GM19467 (cell line): ENCODE results near the gene ING2.

ENCODE experiments used
- ATAC-seq: cut with Tn5 transposase; IDR thresholded peaks from one replicate; pipeline ENCODE4 v1.9.1; 2021; ENCODE audit warnings: mild to moderate bottlenecking, moderate library complexity; ENCODE audit not compliant: unreplicated experiment

The ING2 gene

DNA sequence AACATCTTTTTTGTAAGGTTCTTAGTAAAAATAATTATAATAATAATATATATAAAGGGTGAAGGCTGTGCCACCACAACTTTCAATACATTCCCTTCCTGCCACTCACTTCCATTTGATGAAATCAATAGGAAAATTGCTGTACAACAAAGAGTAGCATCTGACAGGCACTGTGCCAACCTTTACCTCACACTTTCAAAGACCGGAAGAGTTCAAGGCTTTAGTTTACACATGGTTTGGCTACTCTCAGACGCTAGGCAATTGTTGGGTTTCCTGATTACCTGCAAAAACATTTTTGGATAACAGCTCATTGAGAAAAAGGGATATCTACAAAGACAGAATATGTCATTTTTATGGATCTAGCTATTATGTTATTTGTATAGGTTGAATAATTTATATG lies 5.5 kb upstream of the ING2 start:
- ATAC-seq, result no peak

DNA sequence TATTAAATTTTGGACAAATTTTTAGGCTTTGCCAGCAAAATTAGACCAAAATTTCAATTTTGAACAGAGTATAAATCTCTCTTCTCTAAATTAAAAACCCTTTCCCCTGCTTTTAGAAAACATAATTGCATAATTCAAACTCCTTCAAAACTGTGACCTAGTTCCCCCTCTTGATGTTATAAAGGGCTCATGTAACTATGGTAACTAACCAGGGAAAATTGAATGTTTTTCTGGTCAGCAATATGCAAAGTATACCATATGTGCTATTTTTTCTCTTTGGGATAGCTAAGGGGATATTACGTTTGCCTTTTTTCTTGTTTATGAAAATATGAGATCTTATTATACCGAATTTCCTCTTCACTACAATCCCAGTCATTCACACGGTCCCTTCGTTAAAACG lies 5.1 kb upstream of the ING2 start:
- no peak for ATAC-seq

DNA sequence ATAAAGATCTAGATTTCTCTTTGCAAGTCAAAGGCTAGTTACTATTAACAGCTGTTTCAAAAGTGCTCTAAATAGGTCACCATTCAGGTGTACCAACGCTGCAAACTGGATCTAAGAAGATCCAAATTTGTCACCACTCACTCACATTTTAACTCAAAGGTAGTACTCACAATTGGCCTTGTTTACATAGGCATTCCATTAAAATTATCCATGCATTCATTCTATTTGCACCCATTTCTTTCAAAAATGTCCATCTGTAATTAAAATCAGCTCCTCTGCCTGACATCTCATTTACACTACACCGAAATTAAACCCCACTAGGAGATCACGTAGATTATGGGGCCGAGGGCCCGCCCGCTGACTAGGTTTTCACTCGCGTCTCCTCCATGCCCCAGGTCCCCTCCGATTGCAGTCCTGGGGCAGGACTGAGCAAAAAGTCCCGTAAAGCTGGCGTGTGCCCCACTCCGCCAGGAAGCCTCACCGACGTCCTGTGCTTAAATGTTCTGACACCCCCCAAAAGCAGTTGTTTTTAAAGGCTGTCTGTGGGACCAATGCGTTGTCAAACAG lies 1.3 kb upstream of the ING2 start:
- ATAC-seq, result peak; percentile 0

DNA sequence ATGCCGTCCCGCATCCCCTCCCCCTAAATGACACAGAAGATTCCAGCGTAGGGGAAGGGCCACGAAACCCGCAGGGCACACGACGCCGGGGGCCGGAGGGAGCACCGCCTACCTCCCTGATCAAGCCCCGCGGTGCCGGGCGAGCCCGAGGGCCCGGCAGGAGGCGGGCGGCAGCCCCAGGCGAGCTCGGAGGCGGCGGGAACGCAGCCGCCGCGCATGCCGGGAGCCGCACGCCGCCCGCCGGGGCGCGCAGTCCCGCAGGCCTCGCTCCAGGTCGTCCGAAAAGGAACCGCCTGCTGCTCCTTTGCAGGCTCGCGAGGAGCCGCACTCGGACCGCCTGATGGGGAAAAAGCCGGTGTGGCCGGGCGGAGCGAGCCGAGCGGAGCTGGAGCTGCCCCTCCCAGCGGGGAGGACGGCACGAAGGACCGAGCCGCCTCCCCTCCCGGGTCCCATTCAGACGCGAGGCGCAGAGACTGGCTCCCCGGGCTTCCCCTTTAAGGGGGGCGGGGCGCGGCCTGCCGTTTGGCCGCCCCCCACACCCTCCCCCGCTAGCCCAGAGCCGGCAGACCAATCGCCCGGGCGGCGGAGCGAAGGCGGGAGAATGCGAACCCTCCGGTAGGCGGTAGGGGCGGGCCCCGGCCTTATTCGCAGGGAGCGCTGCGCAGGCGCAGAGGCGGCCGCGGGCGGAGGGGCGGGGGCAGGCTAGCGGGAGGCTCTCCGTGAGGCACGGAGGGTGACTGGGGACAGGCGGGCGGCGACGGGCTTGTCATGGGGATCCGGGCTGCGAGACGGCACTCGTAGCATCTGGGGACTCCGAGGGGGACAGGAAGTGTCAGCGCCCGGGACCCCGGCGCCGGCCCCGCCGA lies 561 bp upstream of the ING2 start:
- ATAC-seq, result peak; percentile 63

DNA sequence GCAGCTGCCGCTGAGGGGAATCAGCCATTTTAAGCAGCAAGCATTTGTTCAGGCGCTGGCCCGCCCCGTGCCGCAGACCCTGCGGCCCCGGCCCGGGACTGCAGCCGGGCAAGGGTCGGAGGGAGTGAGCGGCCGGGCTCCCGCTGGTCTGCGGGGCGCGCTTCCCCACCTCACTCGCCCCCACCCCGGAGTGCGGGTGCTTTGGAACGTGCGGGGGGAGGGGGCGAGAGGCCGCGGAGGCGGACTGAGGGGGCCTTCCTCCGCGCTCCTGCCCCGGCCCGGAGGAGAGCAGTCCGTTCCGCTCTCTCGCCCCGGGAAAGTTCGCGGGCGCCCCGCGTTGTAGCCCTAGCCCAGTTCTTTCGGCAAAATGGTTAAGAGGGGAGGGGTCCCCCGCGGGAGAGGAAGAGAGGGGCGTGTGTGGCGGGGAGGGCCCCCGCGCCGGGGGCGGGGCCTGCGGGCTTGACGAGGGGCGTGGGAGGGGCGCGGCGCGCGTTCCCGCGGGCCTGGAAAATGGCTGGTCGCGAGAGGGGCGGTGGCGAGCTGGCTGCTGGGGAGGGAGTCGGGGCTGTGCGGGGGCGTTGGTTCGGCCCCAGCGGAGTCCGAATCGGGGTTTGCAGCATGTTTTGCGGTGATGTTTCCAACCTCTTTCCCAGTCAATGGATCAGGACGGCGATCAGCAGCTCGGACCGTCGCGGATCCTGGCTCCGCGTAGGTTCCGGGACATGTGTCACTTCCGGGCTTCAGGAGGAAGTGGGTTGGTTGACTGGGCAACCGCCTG lies 942 bp downstream of the ING2 start:
- peak; percentile 45 for ATAC-seq

DNA sequence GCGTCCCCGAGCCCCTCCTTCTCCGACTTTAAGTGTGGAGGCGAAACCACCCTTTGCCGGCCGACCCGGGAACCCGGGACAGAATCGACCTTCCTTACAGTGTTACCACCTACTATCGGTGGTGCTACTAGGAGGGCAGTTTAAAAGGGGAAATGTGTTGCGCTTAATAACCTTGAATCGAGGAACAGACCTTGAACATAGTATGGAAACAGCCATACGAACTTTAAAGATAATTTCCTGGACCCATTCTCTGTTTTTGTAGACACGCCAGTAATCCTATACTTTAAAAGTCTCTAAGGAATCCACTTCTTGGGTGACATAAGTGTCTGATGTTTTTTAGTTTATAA lies 1.5 kb downstream of the ING2 start:
- no peak for ATAC-seq

- ATAC-seq, result no peak
Observed at GRCh38 chr4:183507925-183508696, 3.3 kb downstream of the ING2 start.

GRCh38 chr4:183508697-183509335 lies 4.0 kb downstream of the ING2 start:
- ATAC-seq, result no peak

- no peak for ATAC-seq
Observed at GRCh38 chr4:183515411-183515810, 10.6 kb downstream of the ING2 start.

- no peak for ATAC-seq
Observed at GRCh38 chr4:183517194-183517593, 12.3 kb downstream of the ING2 start.

DNA sequence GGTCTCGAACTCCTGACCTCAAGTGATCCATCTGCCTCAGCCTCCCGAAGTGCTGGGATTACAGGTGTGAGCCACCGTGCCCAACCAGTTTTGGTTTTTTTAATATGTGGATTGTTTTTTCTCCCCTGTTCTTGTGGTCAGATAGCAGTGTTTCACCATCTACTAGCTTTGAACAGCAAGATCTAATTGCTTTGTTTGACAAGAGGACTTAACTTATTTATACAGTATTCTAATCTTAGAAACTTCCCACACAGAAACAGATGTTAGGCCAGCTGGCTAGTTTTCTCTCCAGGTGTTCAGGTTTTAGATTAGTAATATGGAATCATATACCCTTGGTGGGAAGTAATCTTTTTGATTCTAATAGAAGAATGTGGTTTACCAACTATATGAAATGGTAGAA lies 12.9 kb downstream of the ING2 start:
- no peak for ATAC-seq

DNA sequence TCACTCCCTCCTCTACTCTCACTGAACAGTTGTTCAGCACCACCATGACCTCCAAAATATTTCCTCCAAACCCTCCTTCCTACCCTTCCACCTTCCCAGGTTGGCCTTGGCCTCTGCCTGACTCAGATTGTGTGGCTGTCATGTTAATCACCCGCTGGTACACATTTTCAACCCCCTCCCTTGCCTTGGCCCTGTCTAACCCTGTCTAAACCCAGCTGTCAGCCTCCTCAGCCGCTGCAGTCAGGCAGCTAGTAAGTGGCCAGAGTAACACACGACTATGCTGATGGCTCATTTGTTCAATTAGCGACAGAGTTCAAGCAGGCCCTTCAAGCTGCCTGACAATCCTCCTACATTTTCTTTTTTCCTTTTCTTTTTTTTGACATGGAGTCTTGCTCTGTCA lies 18.0 kb downstream of the ING2 start:
- ATAC-seq, result no peak

GRCh38 chr4:183527326-183527725 lies 22.5 kb downstream of the ING2 start:
- no peak for ATAC-seq

DNA sequence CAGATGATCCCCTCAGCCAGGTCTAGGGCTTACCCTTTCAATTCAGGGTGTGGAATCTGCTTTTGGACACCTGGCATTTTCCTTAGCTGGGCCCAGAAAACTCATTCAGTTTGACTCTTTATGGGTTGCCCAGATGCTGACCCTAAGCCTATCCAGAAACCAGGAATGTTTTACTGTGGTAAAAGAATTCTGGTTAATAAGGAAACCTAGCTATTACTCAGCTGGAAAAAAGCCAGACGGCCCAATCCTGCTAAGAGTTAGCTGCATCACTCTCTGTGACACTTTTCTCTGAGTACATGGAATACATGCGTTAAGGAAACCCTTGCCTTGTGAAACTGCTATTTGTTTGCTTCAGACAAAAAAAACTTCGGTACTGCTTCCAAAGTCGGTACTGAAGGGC lies 28.0 kb downstream of the ING2 start:
- no peak for ATAC-seq

DNA sequence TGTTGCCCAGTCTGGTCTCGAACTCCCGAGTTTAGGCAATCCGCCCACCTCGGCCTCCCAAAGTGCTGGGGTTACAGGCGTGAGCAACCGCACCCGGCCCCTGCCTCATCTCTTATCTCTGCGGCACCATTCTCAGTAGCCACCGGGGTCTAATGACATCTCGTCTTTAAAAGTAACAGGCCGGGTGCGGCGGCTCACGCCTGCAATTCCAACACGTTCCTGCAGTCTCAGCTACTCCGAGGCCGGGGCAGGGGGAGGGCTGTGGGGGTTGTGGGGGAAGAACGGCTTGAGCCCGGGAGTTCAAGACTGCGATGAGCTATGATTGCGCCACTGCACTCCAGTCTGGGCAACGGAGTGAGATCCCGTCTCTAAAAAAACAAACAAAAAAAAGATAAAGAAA lies 28.8 kb downstream of the ING2 start:
- no peak for ATAC-seq

- no peak for ATAC-seq
Observed at GRCh38 chr4:183540410-183541009, 35.7 kb downstream of the ING2 start.

DNA sequence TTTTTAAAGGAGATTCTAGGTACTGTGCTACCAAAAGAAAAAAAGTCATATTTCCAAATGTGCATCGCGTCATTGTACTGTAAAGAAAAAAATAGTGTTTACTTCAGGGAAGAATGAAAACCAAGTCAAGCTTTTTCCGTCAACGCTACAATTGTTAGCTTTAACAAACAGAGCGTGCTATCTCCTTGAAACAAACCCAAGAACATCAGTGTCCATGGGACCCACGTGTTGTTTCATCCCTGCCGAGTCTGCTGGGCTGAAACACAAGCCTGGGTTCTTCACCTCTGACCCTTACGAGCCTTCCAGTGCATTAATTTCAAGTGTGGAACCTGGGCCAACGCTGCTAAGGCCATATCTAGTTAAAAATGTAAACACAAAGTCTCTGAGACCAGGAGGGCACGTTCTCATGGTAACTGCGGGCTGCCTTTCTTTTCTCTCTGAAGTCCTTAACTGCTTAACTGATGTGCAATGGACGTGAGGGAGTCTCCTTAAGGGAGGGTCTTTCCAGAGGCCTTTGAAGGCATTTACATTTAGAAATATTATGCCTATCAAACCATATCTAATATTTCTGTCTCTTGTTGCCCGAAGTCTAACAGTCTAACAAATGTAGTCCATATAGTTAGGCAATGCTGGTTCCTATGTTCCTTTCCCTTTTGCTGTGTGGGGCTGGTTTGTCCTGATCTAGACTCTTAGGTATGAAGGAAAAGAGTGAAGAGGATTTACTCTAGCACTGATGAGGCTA lies 36.3 kb downstream of the ING2 start:
- no peak for ATAC-seq

DNA sequence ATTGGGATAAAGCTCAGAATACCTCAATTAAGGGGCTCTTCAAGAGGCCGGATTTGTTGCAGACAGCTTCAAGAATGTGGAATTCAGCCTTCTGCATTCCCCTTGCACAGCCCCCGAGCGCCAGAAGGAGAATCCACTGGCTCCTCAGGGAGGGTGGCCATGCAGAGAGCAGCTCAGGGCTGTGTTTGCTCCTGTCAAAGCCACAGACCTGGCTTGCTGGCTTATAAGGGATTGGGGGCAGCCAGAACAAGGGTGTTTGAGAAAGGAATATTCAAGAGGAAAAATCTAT lies 36.8 kb downstream of the ING2 start:
- no peak for ATAC-seq

DNA sequence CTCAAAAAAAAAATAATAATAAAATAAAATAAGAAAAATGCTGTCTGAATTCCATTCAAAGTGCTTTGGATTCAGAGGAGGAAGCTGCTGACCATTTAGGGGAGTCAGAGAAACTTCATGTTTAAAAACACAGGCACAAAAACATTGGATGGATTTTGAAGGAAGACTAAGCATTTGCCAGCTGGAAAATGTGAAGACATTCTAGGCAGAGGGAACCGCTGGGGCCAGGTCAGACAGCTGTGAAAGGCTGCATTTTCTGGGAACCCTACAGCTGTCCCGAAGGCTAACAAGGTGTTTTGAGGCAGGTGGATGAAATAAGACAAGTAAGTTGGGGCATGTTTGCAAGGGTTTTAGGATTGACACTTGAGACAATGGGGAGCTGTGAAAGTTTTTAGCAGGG lies 38.6 kb downstream of the ING2 start:
- no peak for ATAC-seq

DNA sequence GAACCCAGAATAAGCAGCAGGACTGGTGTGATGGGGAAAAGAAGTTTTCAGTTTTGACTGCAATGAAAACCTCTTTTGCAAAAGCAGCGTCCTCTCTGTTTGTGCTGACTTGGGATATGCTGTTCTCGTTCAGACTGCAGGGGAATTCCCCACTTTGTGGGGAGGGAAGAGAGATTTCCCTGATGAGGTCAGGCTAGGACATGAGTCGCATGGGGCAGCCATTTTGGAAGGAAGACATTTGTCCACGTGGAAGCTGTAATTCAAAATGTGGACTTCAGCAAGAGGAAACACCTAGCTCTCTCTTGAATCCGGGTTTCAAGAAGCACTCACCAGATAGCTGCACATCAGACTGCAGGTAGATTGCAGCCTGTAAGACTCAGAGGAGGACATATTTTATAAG lies 39.3 kb downstream of the ING2 start:
- no peak for ATAC-seq
